Measurements from ENCODE around the gene C15orf39.
"Not testable (repeated sequence)": the region's sequence is repeated elsewhere in the genome, so short reads cannot be mapped to it uniquely, and the experiment has no call there.

Gene C15orf39

GRCh38 chr15:75249726-75250125 is 48.0 kb downstream of the C15orf39 start:
- no peaks in the 10 kb centered on the region for H3K9me3 ChIP-seq
- no peak for DNase-seq
- no peaks in the 10 kb centered on the region for H3K36me3 ChIP-seq
- peaks cover 34% of the 10 kb centered on the region for H3K27me3 ChIP-seq
- H3K4me1 ChIP-seq, result no peaks in the 10 kb centered on the region
- H3K4me3 ChIP-seq (ENCODE audit: low read depth, low read length), result no peak overlapping the region
- TF ChIP-seq CTCF (IDR thresholded peaks at IDR 0.05; ENCODE audit: low read depth, low read length), result no peak

- DNase-seq; H3K9me3 ChIP-seq; H3K4me1 ChIP-seq; H3K36me3 ChIP-seq; H3K4me3 ChIP-seq (ENCODE audit: low read depth, low read length): not testable (repeated sequence)
- H3K27me3 ChIP-seq, result peaks cover 34% of the 10 kb centered on the region
These were observed 49.7 kb downstream of the C15orf39 start for GRCh38 chr15:75251343-75251742.

- H3K9me3 ChIP-seq; DNase-seq; H3K36me3 ChIP-seq; H3K4me1 ChIP-seq; H3K4me3 ChIP-seq (ENCODE audit: low read depth, low read length): not testable (repeated sequence)
- peaks cover 34% of the 10 kb centered on the region for H3K27me3 ChIP-seq
These were observed 50.6 kb downstream of the C15orf39 start for GRCh38 chr15:75252285-75252684.

GRCh38 chr15:75258034-75258433 is 56.4 kb downstream of the C15orf39 start, which contains the start of gene GOLGA6C:
Gene GOLGA6C, plus strand, starts transcription at chr15:75258334. Its CDS starts 265 bp downstream, at chr15:75258599.
- H3K4me3 ChIP-seq (ENCODE audit: low read depth, low read length); H3K4me1 ChIP-seq; H3K36me3 ChIP-seq; H3K27me3 ChIP-seq; DNase-seq; H3K9me3 ChIP-seq: not testable (repeated sequence)

- not testable (repeated sequence) for H3K36me3 ChIP-seq; H3K4me1 ChIP-seq; H3K9me3 ChIP-seq; H3K27me3 ChIP-seq; DNase-seq; H3K4me3 ChIP-seq (ENCODE audit: low read depth, low read length)
These were observed 57.1 kb downstream of the C15orf39 start for GRCh38 chr15:75258620-75259343.

- H3K36me3 ChIP-seq; H3K4me3 ChIP-seq (ENCODE audit: low read depth, low read length); H3K9me3 ChIP-seq; H3K4me1 ChIP-seq; DNase-seq; H3K27me3 ChIP-seq: not testable (repeated sequence)
These were observed 58.2 kb downstream of the C15orf39 start for GRCh38 chr15:75259873-75260272.
